Ovary (tissue), 3 donors: ENCODE data around the gene IL4.

Experiments
- CTCF ChIP-seq, 3 donors: fragments of 450-650 bp in 2 of 3; fragments of 200-600 bp in 1 of 3; IDR thresholded peaks; one replicate each; pipeline versions ENCODE4 v1.5.1 to v1.8.0; 2016 to 2022; ENCODE audit warnings: antibody characterized with exemption in 3 of 3, mild to moderate bottlenecking in 1 of 3
- EP300 ChIP-seq: sonication (generic); formaldehyde crosslinking; IDR thresholded peaks from one replicate; pipeline ENCODE4 v1.6.1; 2017; ENCODE audit warnings: antibody characterized with exemption
- POLR2A ChIP-seq: fragments of 450-650 bp; IDR thresholded peaks from one replicate; pipeline ENCODE4 v1.6.1; 2017; ENCODE audit warnings: antibody characterized with exemption, mild to moderate bottlenecking, moderate library complexity
- donor health status: DM: no; HTN: no; CAD: no.

GRCh38 chr5:132725745-132726144 is 52.0 kb downstream of the IL4 start:
- TF ChIP-seq CTCF (IDR thresholded peaks at IDR 0.05), result no peak
- TF ChIP-seq POLR2A, result no peak
- TF ChIP-seq EP300, result no peak
